ENCODE data around the gene DTNB. TPM values are rescaled to one million over a fixed set of nuclear protein-coding genes. Genes with fewer than 3 reads are reported as not detected.
A peak's percentile ranks its signal among the peaks of the same experiment; 100 is the strongest.

DTNB gene
- total and polyA plus RNA-seq, 2 donors (not counting 3 experiments of a cell fraction or from before 2014, with no cell fraction given), result 11.5 to 17.0 TPM

- intact Hi-C loops (cut with micrococcal nuclease), result loop anchor here (1.0 to 5.0 kb wide), 3 partner anchors 34 to 286 kb away; no protein-coding TSS in a partner anchor
- Histone ChIP-seq H4K20me1 (replicated peaks; ENCODE audit: control insufficient read depth, extremely low read depth, insufficient read depth, low read length) (no peaks in the 10 kb centered on the region), H3K4me1 (ENCODE audit: control insufficient read depth, extremely low read depth, insufficient read depth, low read length) (peaks cover 11% of the 10 kb centered on the region), H3K9me3 (replicated peaks; ENCODE audit: control insufficient read depth, insufficient read depth, low read length) (no peaks in the 10 kb centered on the region), H3K27me3 (ENCODE audit: control insufficient read depth in 2 of 2, insufficient read depth in 2 of 2, low read length in 2 of 2) (peaks cover 0 to 2% of the 10 kb centered on the region in 2 experiments), H3K4me3 (replicated peaks in 1 of 3; ENCODE audit: insufficient read depth in 1 of 3, low read depth in 1 of 3, low read length in 3 of 3) (no peak overlapping the region), H2AFZ (ENCODE audit: low read depth, low read length) (peak overlapping the region; percentile 23), H3K79me2 (ENCODE audit: control insufficient read depth, insufficient read depth, low read length) (no peaks in the 10 kb centered on the region), H3K27ac (ENCODE audit: insufficient read depth, low read depth, low read length) (no peak overlapping the region), H3K9me1 (replicated peaks; ENCODE audit: control insufficient read depth, extremely low read depth, insufficient read depth, low read length) (no peaks in the 10 kb centered on the region), H3K36me3 (ENCODE audit: control insufficient read depth in 2 of 2, extremely low read depth in 1 of 2, insufficient read depth in 2 of 2, low read length in 2 of 2) (no peaks in the 10 kb centered on the region), H3K9ac (replicated peaks; ENCODE audit: extremely low read depth, insufficient read depth, low read length) (no peak overlapping the region), H3K4me2 (ENCODE audit: insufficient read depth, low read length) (peak overlapping the region; percentile 13)
- no TSS peak for BruUV-seq (replicated peaks)
- no peak for TF ChIP-seq FOS (IDR thresholded peaks at IDR 0.05; ENCODE audit: borderline replicate concordance, insufficient read depth, low read length)
- no peak for TF ChIP-seq GATA2 (IDR thresholded peaks at IDR 0.05; ENCODE audit: insufficient read depth, insufficient read length, low read depth, low read length)
- no peak for TF ChIP-seq MAX (IDR thresholded peaks at IDR 0.05; ENCODE audit: insufficient read depth, insufficient read length)
- no peak for TF ChIP-seq JUN (IDR thresholded peaks at IDR 0.05; ENCODE audit: borderline replicate concordance, insufficient read depth, insufficient read length, low read depth)
- no peak for TF ChIP-seq POLR2A (IDR thresholded peaks at IDR 0.05; ENCODE audit: low read depth, low read length)
- TF ChIP-seq EZH2 (IDR thresholded peaks at IDR 0.05; ENCODE audit: borderline replicate concordance, low read depth, low read length, severe bottlenecking), result no peak
- TF ChIP-seq POLR2AphosphoS5 (IDR thresholded peaks at IDR 0.05; ENCODE audit: insufficient read depth, low read depth, low read length), result no peak
- TF ChIP-seq CTCF (IDR thresholded peaks at IDR 0.05; ENCODE audit: extremely low read depth in 1 of 2, insufficient read depth in 1 of 2, low read depth in 1 of 2, low read length in 2 of 2), result no peak
- no peak for TF ChIP-seq MYC (IDR thresholded peaks at IDR 0.05; ENCODE audit: low read depth, low read length)
- ChIA-PET POLR2A (no interaction called here), CTCF (interaction anchor here (1.2 to 4.7 kb wide), 12 partner anchors 10 to 289 kb away, joined by 3 to 55 read pairs (median 5); partner anchors contain the start of gene DNMT3A)
- DNase-seq (ENCODE audit: low read depth, low spot score) (no peak), FAIRE-seq (no peak)
- dilution Hi-C loops (cut with MboI; ENCODE audit: extremely low pct_ligation_motif_present, low sequenced_read_pairs), result no loop called here
Observed at GRCh38 chr2:25375989-25376545, 297.3 kb downstream of the DTNB start.
